ENCODE measurements around the gene TBL3. TPM values are rescaled to one million over a fixed set of nuclear protein-coding genes. Genes with fewer than 3 reads are reported as not detected.
A peak's percentile ranks its signal among the peaks of the same experiment; 100 is the strongest.

TBL3 gene
- total RNA-seq, 2 experiments from 2014 or later: 12.7 to 15.5 TPM

GRCh38 chr16:2006317-2006716 lies 34.5 kb downstream of the TBL3 start:
- ChIA-PET CTCF (interaction anchor here (0.6 kb wide), 1 partner anchor 62 kb away, joined by 4 read pairs; no protein-coding TSS in a partner anchor), POLR2A (interaction anchor here (0.6 kb wide), 1 partner anchor 149 kb away, joined by 3 read pairs; the partner anchor contains the start of gene TRAF7)
- no peaks in the 10 kb centered on the region for H3K9me3 ChIP-seq (ENCODE audit: control insufficient read depth in 1 of 2, insufficient read depth in 1 of 2, low read length in 2 of 2)
- peaks cover 70% of the 10 kb centered on the region for H3K4me1 ChIP-seq (ENCODE audit: insufficient read depth, low read length)
- H3K27me3 ChIP-seq (ENCODE audit: control insufficient read depth in 1 of 2, insufficient read depth in 2 of 2, low read length in 2 of 2): no peaks in the 10 kb centered on the region
- DNase-seq: no peak
- no peak for ATAC-seq (ENCODE audit: poor library complexity)
- no peak overlapping the region for H3K27ac ChIP-seq (ENCODE audit: low read depth in 1 of 2, low read length in 2 of 2)
- no peak for TF ChIP-seq CTCF (IDR thresholded peaks at IDR 0.05)
- intact Hi-C loops (cut with DNase I, micrococcal nuclease): loop anchor here in 1 of 2 experiments (5.0 kb wide), 2 partner anchors 34 to 41 kb away; partner anchors contain the start of genes NTHL1, TBL3 and TSC2
- peaks cover 16% of the 10 kb centered on the region for H3K36me3 Mint-ChIP-seq (ENCODE audit: low read depth)
- H3K4me3 ChIP-seq (ENCODE audit: low read length): no peak overlapping the region
- peak overlapping the region; percentile 72 for H3K4me3 Mint-ChIP-seq
- H3K27ac Mint-ChIP-seq: peak overlapping the region; percentile 71
- no peaks in the 10 kb centered on the region for H3K27me3 Mint-ChIP-seq
- H3K9me3 Mint-ChIP-seq: no peaks in the 10 kb centered on the region
- peaks cover 40% of the 10 kb centered on the region for H3K4me1 Mint-ChIP-seq (ENCODE audit: low read depth)
- H3K36me3 ChIP-seq (ENCODE audit: insufficient read depth, low read length): peaks cover 36% of the 10 kb centered on the region

- ATAC-seq (ENCODE audit: poor library complexity): no peak
- H3K4me1 ChIP-seq (ENCODE audit: insufficient read depth, low read length): peaks cover 70% of the 10 kb centered on the region
- no peaks in the 10 kb centered on the region for H3K9me3 ChIP-seq (ENCODE audit: control insufficient read depth in 1 of 2, insufficient read depth in 1 of 2, low read length in 2 of 2)
- Mint-ChIP-seq H3K4me3 (peak overlapping the region; percentile 93), H3K36me3 (ENCODE audit: low read depth) (peaks cover 10% of the 10 kb centered on the region), H3K4me1 (ENCODE audit: low read depth) (peaks cover 40% of the 10 kb centered on the region), H3K9me3 (no peaks in the 10 kb centered on the region), H3K27ac (peak overlapping the region; percentile 88), H3K27me3 (no peaks in the 10 kb centered on the region)
- ChIA-PET CTCF (no interaction called here), POLR2A (interaction anchor here (5.5 kb wide), 1 partner anchor 148 kb away, joined by 30 read pairs; the partner anchor contains the start of gene TRAF7)
- no peak overlapping the region for H3K4me3 ChIP-seq (ENCODE audit: low read length)
- TF ChIP-seq CTCF (IDR thresholded peaks at IDR 0.05): no peak
- peaks cover 27% of the 10 kb centered on the region for H3K36me3 ChIP-seq (ENCODE audit: insufficient read depth, low read length)
- H3K27me3 ChIP-seq (ENCODE audit: control insufficient read depth in 1 of 2, insufficient read depth in 2 of 2, low read length in 2 of 2): no peaks in the 10 kb centered on the region
- DNase-seq: no peak
- no peak overlapping the region for H3K27ac ChIP-seq (ENCODE audit: low read depth in 1 of 2, low read length in 2 of 2)
- intact Hi-C loops (cut with DNase I, micrococcal nuclease): loop anchor here in 1 of 2 experiments (5.0 kb wide), 2 partner anchors 35 to 40 kb away; partner anchors contain the start of genes NTHL1, TBL3 and TSC2
Measured at GRCh38 chr16:2007081-2007836, 35.4 kb downstream of the TBL3 start.

- Mint-ChIP-seq H3K4me1 (ENCODE audit: low read depth) (peaks cover 40% of the 10 kb centered on the region), H3K27ac (peak overlapping the region; percentile 88), H3K36me3 (ENCODE audit: low read depth) (peaks cover 7% of the 10 kb centered on the region), H3K9me3 (no peaks in the 10 kb centered on the region), H3K27me3 (no peaks in the 10 kb centered on the region), H3K4me3 (peak overlapping the region; percentile 93)
- peaks cover 70% of the 10 kb centered on the region for H3K4me1 ChIP-seq (ENCODE audit: insufficient read depth, low read length)
- H3K27ac ChIP-seq (ENCODE audit: low read depth in 1 of 2, low read length in 2 of 2): peak overlapping the region in 1 of 2 donors; percentile 29
- CTCF ChIA-PET: interaction anchor here (1.2 kb wide), 1 partner anchor 65 kb away, joined by 3 read pairs; the partner anchor contains the start of gene MSRB1
- ATAC-seq (ENCODE audit: poor library complexity) (no peak), DNase-seq (peak in 4 of 14 experiments; percentile 30 to 57 (median 36))
- H3K36me3 ChIP-seq (ENCODE audit: insufficient read depth, low read length): peaks cover 19% of the 10 kb centered on the region
- intact Hi-C loops (cut with DNase I, micrococcal nuclease): loop anchor here in 1 of 2 experiments (2.0 to 5.0 kb wide), 3 partner anchors 36 to 47 kb away; partner anchors contain the start of genes NTHL1, TBL3 and TSC2
- no peaks in the 10 kb centered on the region for H3K9me3 ChIP-seq (ENCODE audit: control insufficient read depth in 1 of 2, insufficient read depth in 1 of 2, low read length in 2 of 2)
- H3K27me3 ChIP-seq (ENCODE audit: control insufficient read depth in 1 of 2, insufficient read depth in 2 of 2, low read length in 2 of 2): no peaks in the 10 kb centered on the region
- peak overlapping the region; percentile 63 for H3K4me3 ChIP-seq (ENCODE audit: low read length)
- no peak for TF ChIP-seq CTCF (IDR thresholded peaks at IDR 0.05)
- POLR2A ChIA-PET: interaction anchor here (5.5 kb wide), 1 partner anchor 147 kb away, joined by 30 read pairs; the partner anchor contains the start of gene TRAF7
Measured at GRCh38 chr16:2008009-2008526, 36.2 kb downstream of the TBL3 start.

Measured in CD4-positive, alpha-beta T cell (primary cell).